Hepatocyte (in vitro differentiated cells): ENCODE measurements around the gene HIP1R.

Experiments
- EZH2 ChIP-seq: fragments of 200-600 bp; sonication (generic); IDR thresholded peaks from 2 replicates; pipeline ENCODE4 v1.6.1; 2016; ENCODE audit warnings: antibody characterized with exemption, mild to moderate bottlenecking, borderline replicate concordance
- EZH2phosphoT487 ChIP-seq: fragments of 200-600 bp; sonication (generic); IDR thresholded peaks from one replicate; pipeline ENCODE4 v1.6.1; 2018; ENCODE audit warnings: antibody characterized with exemption, mild to moderate bottlenecking, low read depth, moderate library complexity; ENCODE audit not compliant: unreplicated experiment, severe bottlenecking
- TF ChIP-seq, protein P1 (sequence below): fragments of 200-600 bp; sonication (generic); IDR thresholded peaks from 2 replicates; pipeline ENCODE4 v1.5.1; 2016; ENCODE audit warnings: antibody characterized with exemption, mild to moderate bottlenecking; ENCODE audit not compliant: poor library complexity

GRCh38 chr12:122848471-122849351 lies 13.5 kb downstream of the HIP1R start:
- TF ChIP-seq, protein P1, sequence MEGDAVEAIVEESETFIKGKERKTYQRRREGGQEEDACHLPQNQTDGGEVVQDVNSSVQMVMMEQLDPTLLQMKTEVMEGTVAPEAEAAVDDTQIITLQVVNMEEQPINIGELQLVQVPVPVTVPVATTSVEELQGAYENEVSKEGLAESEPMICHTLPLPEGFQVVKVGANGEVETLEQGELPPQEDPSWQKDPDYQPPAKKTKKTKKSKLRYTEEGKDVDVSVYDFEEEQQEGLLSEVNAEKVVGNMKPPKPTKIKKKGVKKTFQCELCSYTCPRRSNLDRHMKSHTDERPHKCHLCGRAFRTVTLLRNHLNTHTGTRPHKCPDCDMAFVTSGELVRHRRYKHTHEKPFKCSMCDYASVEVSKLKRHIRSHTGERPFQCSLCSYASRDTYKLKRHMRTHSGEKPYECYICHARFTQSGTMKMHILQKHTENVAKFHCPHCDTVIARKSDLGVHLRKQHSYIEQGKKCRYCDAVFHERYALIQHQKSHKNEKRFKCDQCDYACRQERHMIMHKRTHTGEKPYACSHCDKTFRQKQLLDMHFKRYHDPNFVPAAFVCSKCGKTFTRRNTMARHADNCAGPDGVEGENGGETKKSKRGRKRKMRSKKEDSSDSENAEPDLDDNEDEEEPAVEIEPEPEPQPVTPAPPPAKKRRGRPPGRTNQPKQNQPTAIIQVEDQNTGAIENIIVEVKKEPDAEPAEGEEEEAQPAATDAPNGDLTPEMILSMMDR: no peak
- TF ChIP-seq EZH2phosphoT487: no peak
- TF ChIP-seq EZH2: no peak
